Left cardiac atrium (tissue), 4 donors: Measurements from ENCODE around the gene SYPL2. TPM values are rescaled to one million over a fixed set of nuclear protein-coding genes. Genes with fewer than 3 reads are reported as not detected.

Experiments
- ATAC-seq, 2 donors: fragments of 200-7000 bp; cut with Tn5 transposase; one replicate each; pipeline ENCODE4 v1.9.1; 2020; ENCODE audit warnings: mild to moderate bottlenecking in 2 of 2, moderate library complexity in 2 of 2
- DNase-seq: peaks from one replicate; pipeline ENCODE4 v3.0.0-alpha.2; 2020
- intact Hi-C, 2 donors: fragments of 100-400 bp; cut with DNase I; formaldehyde crosslinking; loops; one replicate each; pipeline versions ENCODE4 v1.14.1 to v1.15.1; 2022 to 2023
- total RNA-seq, 2 donors: library from RNA; stranded (reverse); fragmentation: NEBNext Ultra II Directional; extraction: Animal tissue kit (Norgen Biotek cat#: 25700); gene quantifications; one replicate each; pipeline ENCODE4 v1.2.1, GENCODE V29; 2021
- donor health status: DM: no; HTN: yes; CAD: no.
- donor health status: DM: no; HTN: yes; CAD: no; lungs with severe emphysema.
- donor health status: DM: yes; HTN: yes; CAD: no.
- donor health status: Dilated cardiomyopathy.

Gene SYPL2
- total RNA-seq, 2 donors from 2014 or later = 12.3 to 15.4 TPM

- intact Hi-C loops = no loop called here
- DNase-seq = peak; percentile 12
- ATAC-seq = no peak
Measured at GRCh38 chr1:109487261-109487660, 20.9 kb downstream of the SYPL2 start.

- no peak for ATAC-seq
- intact Hi-C loops = no loop called here
- DNase-seq = no peak
Measured at GRCh38 chr1:109488201-109488600, 21.9 kb downstream of the SYPL2 start.

GRCh38 chr1:109488696-109489095 lies 22.4 kb downstream of the SYPL2 start:
- ATAC-seq = no peak
- intact Hi-C loops = no loop called here
- no peak for DNase-seq

- DNase-seq (peak; percentile 72), ATAC-seq (peak; percentile 28 to 43)
- intact Hi-C loops = loop anchor here (2.0 to 5.0 kb wide), 2 partner anchors 42 to 43 kb away; no protein-coding TSS in a partner anchor
Measured at GRCh38 chr1:109490029-109490933, 23.9 kb downstream of the SYPL2 start.

GRCh38 chr1:109490934-109491302 lies 24.6 kb downstream of the SYPL2 start:
- no peak for DNase-seq
- ATAC-seq = no peak
- intact Hi-C loops = loop anchor here (2.0 to 5.0 kb wide), 2 partner anchors 41 to 42 kb away; no protein-coding TSS in a partner anchor

- DNase-seq = no peak
- intact Hi-C loops = loop anchor here (2.0 to 5.0 kb wide), 2 partner anchors 41 kb away; no protein-coding TSS in a partner anchor
- ATAC-seq = no peak
Measured at GRCh38 chr1:109491372-109491771, 25.0 kb downstream of the SYPL2 start.

- DNase-seq = no peak
- ATAC-seq = no peak
- intact Hi-C loops = loop anchor here in 1 of 2 donors (5.0 kb wide), 1 partner anchor 40 kb away; no protein-coding TSS in a partner anchor
Measured at GRCh38 chr1:109492779-109493178, 26.4 kb downstream of the SYPL2 start.

GRCh38 chr1:109493227-109493626 lies 26.9 kb downstream of the SYPL2 start:
- intact Hi-C loops = loop anchor here in 1 of 2 donors (5.0 kb wide), 1 partner anchor 39 kb away; no protein-coding TSS in a partner anchor
- DNase-seq = no peak
- ATAC-seq = no peak

- ATAC-seq (peak; percentile 91 to 94), DNase-seq (peak; percentile 91)
- intact Hi-C loops = loop anchor here in 1 of 2 donors (5.0 kb wide), 1 partner anchor 38 kb away; no protein-coding TSS in a partner anchor
Measured at GRCh38 chr1:109493805-109494539, 27.6 kb downstream of the SYPL2 start, which contains the start of gene CYB561D1. Gene CYB561D1, plus strand, starts transcription at chr1:109494094. Its CDS starts 46 bp downstream, at chr1:109494140.

GRCh38 chr1:109495738-109496137 lies 29.4 kb downstream of the SYPL2 start:
- intact Hi-C loops = no loop called here
- DNase-seq (peak; percentile 22), ATAC-seq (no peak)

- DNase-seq = no peak
- intact Hi-C loops = loop anchor here in 1 of 2 donors (2.0 kb wide), 1 partner anchor 33 kb away; no protein-coding TSS in a partner anchor
- ATAC-seq = no peak
Measured at GRCh38 chr1:109497449-109498160, 31.3 kb downstream of the SYPL2 start.

- ATAC-seq = peak in 1 of 2 donors; percentile 5
Measured at GRCh38 chr1:109498161-109498801, 31.9 kb downstream of the SYPL2 start.

GRCh38 chr1:109499081-109499480 lies 32.7 kb downstream of the SYPL2 start:
- ATAC-seq = peak in 1 of 2 donors; percentile 27
- intact Hi-C loops = loop anchor here in 1 of 2 donors (2.0 kb wide), 1 partner anchor 32 kb away; no protein-coding TSS in a partner anchor
- no peak for DNase-seq

More at GRCh38 chr1:109498161-109498801, 31.9 kb downstream of the SYPL2 start:
- intact Hi-C loops = loop anchor here in 1 of 2 donors (2.0 kb wide), 1 partner anchor 33 kb away; no protein-coding TSS in a partner anchor
- no peak for DNase-seq

GRCh38 chr1:109499661-109500536 lies 33.6 kb downstream of the SYPL2 start:
- intact Hi-C loops = loop anchor here in 1 of 2 donors (2.0 kb wide), 1 partner anchor 31 kb away; no protein-coding TSS in a partner anchor
- ATAC-seq (peak in 1 of 2 donors; percentile 16), DNase-seq (peak; percentile 45)

- intact Hi-C loops = no loop called here
- ATAC-seq = no peak
- DNase-seq = no peak
Measured at GRCh38 chr1:109500941-109501381, 34.6 kb downstream of the SYPL2 start.

- intact Hi-C loops = no loop called here
- ATAC-seq (no peak), DNase-seq (no peak)
Measured at GRCh38 chr1:109501644-109502363, 35.5 kb downstream of the SYPL2 start.
